HEK293T (cell line): ENCODE data around the gene P2RY12.

Source experiments
- BHLHE40 ChIP-seq: fragments of 450-650 bp; IDR thresholded peaks from 2 replicates; pipeline ENCODE4 v1.6.1; 2016; ENCODE audit warnings: mild to moderate bottlenecking, moderate library complexity, borderline replicate concordance
- ELF4 ChIP-seq: fragments of 450-650 bp; IDR thresholded peaks from 2 replicates; pipeline ENCODE4 v1.6.1; 2017; ENCODE audit warnings: antibody characterized with exemption
- FOXA1 ChIP-seq: fragments of 450-650 bp; IDR thresholded peaks from 2 replicates; pipeline ENCODE4 v1.6.1; 2016; ENCODE audit warnings: mild to moderate bottlenecking
- FOXM1 ChIP-seq: fragments of 450-650 bp; IDR thresholded peaks from 2 replicates; pipeline ENCODE4 v1.6.1; 2017; ENCODE audit warnings: mild to moderate bottlenecking, borderline replicate concordance
- HDGF ChIP-seq: fragments of 450-650 bp; IDR thresholded peaks from 2 replicates; pipeline ENCODE4 v1.6.1; 2017; ENCODE audit warnings: antibody characterized with exemption, borderline replicate concordance
- L3MBTL2 ChIP-seq: fragments of 450-650 bp; conservative IDR thresholded peaks from 2 replicates; pipeline ENCODE4 v1.6.1; 2016; ENCODE audit warnings: mild to moderate bottlenecking
- SP1 ChIP-seq: fragments of 450-650 bp; IDR thresholded peaks from 2 replicates; pipeline ENCODE4 v1.6.1; 2017
- SUZ12 ChIP-seq: fragments of 450-650 bp; IDR thresholded peaks from 2 replicates; pipeline ENCODE4 v1.6.1; 2016; ENCODE audit warnings: mild to moderate bottlenecking
- TARDBP ChIP-seq: fragments of 450-650 bp; IDR thresholded peaks from 2 replicates; pipeline ENCODE4 v1.6.1; 2016

GRCh38 chr3:151372063-151372820 is 12.3 kb downstream of the P2RY12 start:
- TF ChIP-seq ELF4 (no peak), SP1 (no peak), BHLHE40 (no peak), TARDBP (no peak), HDGF (no peak), SUZ12 (no peak), FOXA1 (no peak), FOXM1 (no peak), L3MBTL2 (no peak)
